ENCODE measurements around the gene RCOR3. TPM values are rescaled to one million over a fixed set of nuclear protein-coding genes. Genes with fewer than 3 reads are reported as not detected.
A peak's percentile ranks its signal among the peaks of the same experiment; 100 is the strongest.
"Not testable (repeated sequence)": the region's sequence is repeated elsewhere in the genome, so short reads cannot be mapped to it uniquely, and the experiment has no call there.

RCOR3 gene
- total and polyA plus RNA-seq, 10 of the 15 experiments (the other 5 are each of a cell fraction or from before 2014, with no cell fraction given) = 8.0 to 55.0 (median 25.1) TPM

- TF ChIP-seq ZNF687 (IDR thresholded peaks at IDR 0.05) = no peak
- no peak for TF ChIP-seq FOXK2 (IDR thresholded peaks at IDR 0.05)
- no peak for TF ChIP-seq ETV6 (conservative IDR thresholded peaks at IDR 0.05 in 1 of 2, IDR thresholded peaks at IDR 0.05 in 1 of 2; ENCODE audit: borderline replicate concordance in 1 of 2, low read depth in 1 of 2)
- TF ChIP-seq MXI1 (IDR thresholded peaks at IDR 0.05; ENCODE audit: low read depth, low read length) = no peak
Observed at GRCh38 chr1:211241071-211241470, 18.1 kb upstream of the RCOR3 start (continued).

- WGBS (ENCODE audit: insufficient coverage, insufficient replicate concordance, low lambda C conversion rate, missing lambda C conversion rate) = 55% methylated on average over 5 of the region's 5 CpGs
- SMC1A ChIA-PET (ENCODE audit: uncharacterized antibody, unreplicated experiment); RAD21 ChIA-PET (ENCODE audit: unreplicated experiment): not testable (repeated sequence)
Observed at GRCh38 chr1:211243639-211244038, 15.5 kb upstream of the RCOR3 start.

GRCh38 chr1:211246583-211246982, 12.6 kb upstream of the RCOR3 start:
- CTCF ChIA-PET; H3K4me2 ChIP-seq (ENCODE audit: control insufficient read depth, insufficient read depth); H3K27me3 ChIP-seq (replicated peaks in 1 of 2; ENCODE audit: control insufficient read depth in 2 of 2, insufficient read depth in 2 of 2, low read length in 1 of 2); in situ Hi-C loops (cut with MboI); H3K36me3 ChIP-seq (ENCODE audit: control insufficient read depth in 2 of 2, insufficient read depth in 2 of 2, low read length in 1 of 2); H3K27ac ChIP-seq (ENCODE audit: control insufficient read depth, insufficient read depth); BruUV-seq (replicated peaks); H3K4me3 ChIP-seq; H2AFZ ChIP-seq (ENCODE audit: control insufficient read depth, low read depth, low read length); SMC1A ChIA-PET (ENCODE audit: uncharacterized antibody, unreplicated experiment); H4K20me1 ChIP-seq (ENCODE audit: control insufficient read depth, insufficient read depth); DNase-seq (ENCODE audit: low read depth, low spot score); ATAC-seq; intact Hi-C loops (cut with micrococcal nuclease; ENCODE audit: unreplicated experiment); H3K4me1 ChIP-seq (ENCODE audit: control insufficient read depth, insufficient read depth, low read length); H3K9ac ChIP-seq (ENCODE audit: control insufficient read depth, insufficient read depth, low read length); H3K9me3 ChIP-seq (replicated peaks; ENCODE audit: control insufficient read depth, insufficient read depth, low read length); H3K79me2 ChIP-seq (ENCODE audit: control insufficient read depth, insufficient read depth, low read length): not testable (repeated sequence)
- POLR2A ChIA-PET = interaction anchor here (0.6 to 0.7 kb wide), 2 partner anchors 62 to 367 kb away, joined by 3 to 4 read pairs; no protein-coding TSS in a partner anchor
- RAD21 ChIA-PET (ENCODE audit: unreplicated experiment) = interaction anchor here (0.7 kb wide), 2 partner anchors 30 to 109 kb away, joined by 3 to 4 read pairs; no protein-coding TSS in a partner anchor
- peak; percentile 23 for FAIRE-seq
- 88% methylated on average over 4 of the region's 4 CpGs for WGBS (ENCODE audit: insufficient coverage, insufficient replicate concordance, low lambda C conversion rate, missing lambda C conversion rate)

More at GRCh38 chr1:211243639-211244038, 15.5 kb upstream of the RCOR3 start:
- H3K27ac ChIP-seq (ENCODE audit: control insufficient read depth, insufficient read depth); DNase-seq (ENCODE audit: low read depth, low spot score); H2AFZ ChIP-seq (ENCODE audit: control insufficient read depth, low read depth, low read length); intact Hi-C loops (cut with micrococcal nuclease; ENCODE audit: unreplicated experiment); ATAC-seq; H3K4me3 ChIP-seq; H4K20me1 ChIP-seq (ENCODE audit: control insufficient read depth, insufficient read depth); H3K9ac ChIP-seq (ENCODE audit: control insufficient read depth, insufficient read depth, low read length); H3K27me3 ChIP-seq (replicated peaks in 1 of 2; ENCODE audit: control insufficient read depth in 2 of 2, insufficient read depth in 2 of 2, low read length in 1 of 2); H3K79me2 ChIP-seq (ENCODE audit: control insufficient read depth, insufficient read depth, low read length); H3K4me1 ChIP-seq (ENCODE audit: control insufficient read depth, insufficient read depth, low read length); H3K9me3 ChIP-seq (replicated peaks; ENCODE audit: control insufficient read depth, insufficient read depth, low read length); POLR2A ChIA-PET; in situ Hi-C loops (cut with MboI); H3K36me3 ChIP-seq (ENCODE audit: control insufficient read depth in 2 of 2, insufficient read depth in 2 of 2, low read length in 1 of 2); BruUV-seq (replicated peaks); H3K4me2 ChIP-seq (ENCODE audit: control insufficient read depth, insufficient read depth); FAIRE-seq: not testable (repeated sequence)
- CTCF ChIA-PET = interaction anchor here (1.0 kb wide), 1 partner anchor 15 kb away, joined by 3 read pairs; no protein-coding TSS in a partner anchor

Data from GM12878 (cell line).